Measurements from ENCODE around the gene BARX1. TPM values are rescaled to one million over a fixed set of nuclear protein-coding genes. Genes with fewer than 3 reads are reported as not detected.

Gene BARX1
- total RNA-seq, 2 donors from 2014 or later = 0.38 to 1.7 TPM

- DNase-seq (peak; percentile 80 to 86), ATAC-seq (replicated peaks in 1 of 2) (peak; percentile 61 to 62)
- peaks cover 58% of the 10 kb centered on the region for H3K27me3 Mint-ChIP-seq (ENCODE audit: low read depth)
- peaks cover 47% of the 10 kb centered on the region for H3K4me1 Mint-ChIP-seq (ENCODE audit: low read depth)
- no peaks in the 10 kb centered on the region for H3K9me3 Mint-ChIP-seq
- H3K36me3 Mint-ChIP-seq (ENCODE audit: insufficient read depth in 2 of 2) = peaks cover 0 to 1% of the 10 kb centered on the region in 2 donors
- H3K27ac Mint-ChIP-seq = peak overlapping the region; percentile 54
- peak overlapping the region; percentile 20 to 60 for H3K4me3 Mint-ChIP-seq
Observed at GRCh38 chr9:93962561-93963440, 7.6 kb upstream of the BARX1 start.

GRCh38 chr9:93962017-93962416 is 6.9 kb upstream of the BARX1 start:
- Mint-ChIP-seq H3K27me3 (ENCODE audit: low read depth) (peaks cover 66% of the 10 kb centered on the region), H3K4me3 (no peak overlapping the region), H3K9me3 (no peaks in the 10 kb centered on the region), H3K27ac (peak overlapping the region; percentile 9), H3K36me3 (ENCODE audit: insufficient read depth in 2 of 2) (peaks cover 0 to 1% of the 10 kb centered on the region in 2 donors), H3K4me1 (ENCODE audit: low read depth) (peaks cover 49% of the 10 kb centered on the region)
- DNase-seq (no peak), ATAC-seq (replicated peaks in 1 of 2) (peak in 1 of 2 donors; percentile 24)

- Mint-ChIP-seq H3K36me3 (ENCODE audit: insufficient read depth in 2 of 2) (peaks cover 0 to 1% of the 10 kb centered on the region in 2 donors), H3K4me1 (ENCODE audit: low read depth) (peaks cover 52% of the 10 kb centered on the region), H3K27ac (no peak overlapping the region), H3K4me3 (peak overlapping the region; percentile 56 to 66), H3K9me3 (no peaks in the 10 kb centered on the region), H3K27me3 (ENCODE audit: low read depth) (peaks cover 71% of the 10 kb centered on the region)
- ATAC-seq (replicated peaks in 1 of 2) = no peak
- no peak for DNase-seq
Observed at GRCh38 chr9:93960971-93961841, 6.1 kb upstream of the BARX1 start.

- Mint-ChIP-seq H3K9me3 (no peaks in the 10 kb centered on the region), H3K36me3 (ENCODE audit: insufficient read depth in 2 of 2) (peaks cover 0 to 1% of the 10 kb centered on the region in 2 donors), H3K27ac (no peak overlapping the region), H3K4me1 (ENCODE audit: low read depth) (peaks cover 60% of the 10 kb centered on the region), H3K27me3 (ENCODE audit: low read depth) (peaks cover 79% of the 10 kb centered on the region), H3K4me3 (peak overlapping the region; percentile 56 to 66)
- ATAC-seq (replicated peaks in 1 of 2) = peak in 1 of 2 donors; percentile 20
- no peak for DNase-seq
Observed at GRCh38 chr9:93960221-93960970, 5.2 kb upstream of the BARX1 start.

- H3K27me3 Mint-ChIP-seq (ENCODE audit: low read depth) = peaks cover 80% of the 10 kb centered on the region
- H3K4me1 Mint-ChIP-seq (ENCODE audit: low read depth) = peaks cover 61% of the 10 kb centered on the region
- peak overlapping the region; percentile 76 to 90 for H3K4me3 Mint-ChIP-seq
- peaks cover 0 to 1% of the 10 kb centered on the region in 2 donors for H3K36me3 Mint-ChIP-seq (ENCODE audit: insufficient read depth in 2 of 2)
- H3K9me3 Mint-ChIP-seq = no peaks in the 10 kb centered on the region
- peak overlapping the region; percentile 24 for H3K27ac Mint-ChIP-seq
- DNase-seq = no peak
- ATAC-seq (replicated peaks in 1 of 2) = no peak
Observed at GRCh38 chr9:93959739-93960154, 4.6 kb upstream of the BARX1 start.

GRCh38 chr9:93958819-93959682 is 3.9 kb upstream of the BARX1 start:
- Mint-ChIP-seq H3K4me1 (ENCODE audit: low read depth) (peaks cover 62% of the 10 kb centered on the region), H3K4me3 (peak overlapping the region; percentile 76 to 90), H3K27me3 (ENCODE audit: low read depth) (peaks cover 76% of the 10 kb centered on the region), H3K27ac (no peak overlapping the region), H3K9me3 (no peaks in the 10 kb centered on the region), H3K36me3 (ENCODE audit: insufficient read depth in 2 of 2) (peaks cover 0 to 1% of the 10 kb centered on the region in 2 donors)
- ATAC-seq (replicated peaks in 1 of 2) = peak in 1 of 2 donors; percentile 21
- no peak for DNase-seq

GRCh38 chr9:93958121-93958818 is 3.1 kb upstream of the BARX1 start:
- peaks cover 69% of the 10 kb centered on the region for H3K4me1 Mint-ChIP-seq (ENCODE audit: low read depth)
- ATAC-seq (replicated peaks in 1 of 2) = peak; percentile 22 to 43
- peaks cover 1 to 2% of the 10 kb centered on the region in 2 donors for H3K36me3 Mint-ChIP-seq (ENCODE audit: insufficient read depth in 2 of 2)
- peak overlapping the region; percentile 76 to 90 for H3K4me3 Mint-ChIP-seq
- H3K9me3 Mint-ChIP-seq = no peaks in the 10 kb centered on the region
- peak in 1 of 2 donors; percentile 40 for DNase-seq
- peaks cover 83% of the 10 kb centered on the region for H3K27me3 Mint-ChIP-seq (ENCODE audit: low read depth)
- H3K27ac Mint-ChIP-seq = no peak overlapping the region

- no peaks in the 10 kb centered on the region for H3K9me3 Mint-ChIP-seq
- peak overlapping the region; percentile 80 to 87 for H3K4me3 Mint-ChIP-seq
- H3K27ac Mint-ChIP-seq = no peak overlapping the region
- peaks cover 1 to 2% of the 10 kb centered on the region in 2 donors for H3K36me3 Mint-ChIP-seq (ENCODE audit: insufficient read depth in 2 of 2)
- peaks cover 84% of the 10 kb centered on the region for H3K27me3 Mint-ChIP-seq (ENCODE audit: low read depth)
- ATAC-seq (replicated peaks in 1 of 2) (no peak), DNase-seq (no peak)
- H3K4me1 Mint-ChIP-seq (ENCODE audit: low read depth) = peaks cover 76% of the 10 kb centered on the region
Observed at GRCh38 chr9:93955981-93956784, 1.0 kb upstream of the BARX1 start.

- Mint-ChIP-seq H3K36me3 (ENCODE audit: insufficient read depth in 2 of 2) (peaks cover 2% of the 10 kb centered on the region in 2 donors), H3K4me3 (no peak overlapping the region), H3K27ac (no peak overlapping the region), H3K27me3 (ENCODE audit: low read depth) (peaks cover 85% of the 10 kb centered on the region), H3K4me1 (ENCODE audit: low read depth) (peaks cover 74% of the 10 kb centered on the region), H3K9me3 (no peaks in the 10 kb centered on the region)
- no peak for DNase-seq
- ATAC-seq (replicated peaks in 1 of 2) = no peak
Observed at GRCh38 chr9:93954434-93955061, 607 bp downstream of the BARX1 start.

GRCh38 chr9:93953496-93954433 is 1.4 kb downstream of the BARX1 start:
- ATAC-seq (replicated peaks in 1 of 2) (no peak), DNase-seq (no peak)
- no peak overlapping the region for H3K27ac Mint-ChIP-seq
- H3K36me3 Mint-ChIP-seq (ENCODE audit: insufficient read depth in 2 of 2) = peaks cover 2% of the 10 kb centered on the region in 2 donors
- H3K27me3 Mint-ChIP-seq (ENCODE audit: low read depth) = peaks cover 85% of the 10 kb centered on the region
- no peaks in the 10 kb centered on the region for H3K9me3 Mint-ChIP-seq
- H3K4me1 Mint-ChIP-seq (ENCODE audit: low read depth) = peaks cover 66% of the 10 kb centered on the region
- peak overlapping the region; percentile 64 to 83 for H3K4me3 Mint-ChIP-seq
